Measurements from ENCODE around the gene B3GNT5. TPM values are rescaled to one million over a fixed set of nuclear protein-coding genes. Genes with fewer than 3 reads are reported as not detected.
"Not testable (repeated sequence)": the region's sequence is repeated elsewhere in the genome, so short reads cannot be mapped to it uniquely, and the experiment has no call there.

Gene B3GNT5
- total RNA-seq, 1 experiment from 2014 or later: 22.8 TPM

- ATAC-seq (no peak), DNase-seq (ENCODE audit: low read depth, low spot score) (no peak)
- in situ Hi-C loops (cut with HindIII; ENCODE audit: low pct_unique_long_range_greater_than_20kb, low sequenced_read_pairs): no loop called here
- Histone ChIP-seq H3K27me3 (ENCODE audit: control insufficient read depth, insufficient read depth, low read length) (no peaks in the 10 kb centered on the region), H3K36me3 (ENCODE audit: control insufficient read depth, insufficient read depth, low read length) (no peaks in the 10 kb centered on the region), H3K9me3 (ENCODE audit: control insufficient read depth, insufficient read depth, low read depth, low read length) (no peaks in the 10 kb centered on the region), H3K4me3 (ENCODE audit: low read depth in 2 of 2, low read length in 2 of 2) (no peak overlapping the region), H3K4me1 (ENCODE audit: control insufficient read depth, insufficient read depth, low read length) (no peaks in the 10 kb centered on the region), H3K27ac (ENCODE audit: low read length) (no peak overlapping the region)
- intact Hi-C loops (cut with micrococcal nuclease; ENCODE audit: unreplicated experiment): no loop called here
- BruUV-seq (replicated peaks): no TSS peak
- CTCF ChIA-PET: no interaction called here
- TF ChIP-seq POLR2AphosphoS5 (IDR thresholded peaks at IDR 0.05; ENCODE audit: low read depth, low read length) (no peak), SIN3A (IDR thresholded peaks at IDR 0.05; ENCODE audit: borderline replicate concordance, insufficient read depth, low read depth, low read length) (no peak), CTCF (IDR thresholded peaks at IDR 0.05) (no peak), REST (IDR thresholded peaks at IDR 0.05; ENCODE audit: insufficient read depth in 1 of 2, low read depth in 2 of 2, low read length in 1 of 2) (no peak)
- POLR2A ChIA-PET: no interaction called here
Observed at GRCh38 chr3:183227586-183227985, 25.5 kb upstream of the B3GNT5 start.

GRCh38 chr3:183229178-183229577 is 23.9 kb upstream of the B3GNT5 start:
- Histone ChIP-seq H3K27me3 (ENCODE audit: control insufficient read depth, insufficient read depth, low read length) (no peaks in the 10 kb centered on the region), H3K9me3 (ENCODE audit: control insufficient read depth, insufficient read depth, low read depth, low read length) (no peaks in the 10 kb centered on the region), H3K4me3 (ENCODE audit: low read depth in 2 of 2, low read length in 2 of 2) (no peak overlapping the region), H3K27ac (ENCODE audit: low read length) (no peak overlapping the region), H3K4me1 (ENCODE audit: control insufficient read depth, insufficient read depth, low read length) (no peaks in the 10 kb centered on the region), H3K36me3 (ENCODE audit: control insufficient read depth, insufficient read depth, low read length) (no peaks in the 10 kb centered on the region)
- intact Hi-C loops (cut with micrococcal nuclease; ENCODE audit: unreplicated experiment): no loop called here
- TF ChIP-seq TCF7L2 (IDR thresholded peaks at IDR 0.05; ENCODE audit: low read depth, low read length) (no peak), REST (IDR thresholded peaks at IDR 0.05; ENCODE audit: insufficient read depth in 1 of 2, low read depth in 2 of 2, low read length in 1 of 2) (no peak), CTCF (IDR thresholded peaks at IDR 0.05) (no peak), SIN3A (IDR thresholded peaks at IDR 0.05; ENCODE audit: borderline replicate concordance, insufficient read depth, low read depth, low read length) (no peak), POLR2AphosphoS5 (IDR thresholded peaks at IDR 0.05; ENCODE audit: low read depth, low read length) (no peak)
- in situ Hi-C loops (cut with HindIII; ENCODE audit: low pct_unique_long_range_greater_than_20kb, low sequenced_read_pairs): no loop called here
- POLR2A ChIA-PET: no interaction called here
- CTCF ChIA-PET: no interaction called here
- ATAC-seq: no peak
- no peak for DNase-seq (ENCODE audit: low read depth, low spot score)
- no TSS peak for BruUV-seq (replicated peaks)

GRCh38 chr3:183230251-183230650 is 22.8 kb upstream of the B3GNT5 start:
- H3K9me3 ChIP-seq (ENCODE audit: control insufficient read depth, insufficient read depth, low read depth, low read length); H3K4me1 ChIP-seq (ENCODE audit: control insufficient read depth, insufficient read depth, low read length); H3K27me3 ChIP-seq (ENCODE audit: control insufficient read depth, insufficient read depth, low read length); intact Hi-C loops (cut with micrococcal nuclease; ENCODE audit: unreplicated experiment); DNase-seq (ENCODE audit: low read depth, low spot score); in situ Hi-C loops (cut with HindIII; ENCODE audit: low pct_unique_long_range_greater_than_20kb, low sequenced_read_pairs); H3K27ac ChIP-seq (ENCODE audit: low read length); BruUV-seq (replicated peaks); ATAC-seq; CTCF ChIA-PET; H3K36me3 ChIP-seq (ENCODE audit: control insufficient read depth, insufficient read depth, low read length); H3K4me3 ChIP-seq (ENCODE audit: low read depth in 2 of 2, low read length in 2 of 2); POLR2A ChIA-PET: not testable (repeated sequence)

Data from Panc1 (cell line).